HG02884 (cell line): ENCODE data around the gene SERPING1.

Experiments
- ATAC-seq: cut with Tn5 transposase; IDR thresholded peaks from one replicate; pipeline ENCODE4 v1.9.1; 2021; ENCODE audit warnings: mild to moderate bottlenecking, moderate library complexity; ENCODE audit not compliant: unreplicated experiment

Gene SERPING1

GRCh38 chr11:57597461-57597915 lies at the start of gene SERPING1:
TSS of gene SERPING1 (plus strand) at chr11:57597685. CDS start at chr11:57598271, 586 bp downstream.
- ATAC-seq: no peak

GRCh38 chr11:57547854-57548377 lies 49.6 kb upstream of the SERPING1 start:
- ATAC-seq: peak; percentile 80

- ATAC-seq: no peak
Observed at GRCh38 chr11:57549983-57550382, 47.5 kb upstream of the SERPING1 start.

GRCh38 chr11:57551941-57552340 lies 45.5 kb upstream of the SERPING1 start:
- ATAC-seq: no peak

GRCh38 chr11:57552479-57552878 lies 45.0 kb upstream of the SERPING1 start:
- no peak for ATAC-seq

- no peak for ATAC-seq
Observed at GRCh38 chr11:57555393-57555792, 42.1 kb upstream of the SERPING1 start.

- no peak for ATAC-seq
Observed at GRCh38 chr11:57556041-57556440, 41.4 kb upstream of the SERPING1 start.

- no peak for ATAC-seq
Observed at GRCh38 chr11:57560146-57560545, 37.3 kb upstream of the SERPING1 start.

GRCh38 chr11:57562596-57562995 lies 34.9 kb upstream of the SERPING1 start:
- ATAC-seq: no peak

GRCh38 chr11:57566005-57566904 lies 31.2 kb upstream of the SERPING1 start:
- peak; percentile 63 for ATAC-seq

- no peak for ATAC-seq
Observed at GRCh38 chr11:57566905-57567514, 30.5 kb upstream of the SERPING1 start.

GRCh38 chr11:57567515-57568329 lies 29.8 kb upstream of the SERPING1 start, which contains the start of gene UBE2L6:
TSS of gene UBE2L6 (minus strand) at chr11:57567672. CDS start at chr11:57567611, 61 bp downstream.
- ATAC-seq: peak; percentile 33

- peak; percentile 70 for ATAC-seq
Observed at GRCh38 chr11:57568330-57568766, 29.1 kb upstream of the SERPING1 start.

- no peak for ATAC-seq
Observed at GRCh38 chr11:57571606-57572005, 25.9 kb upstream of the SERPING1 start.

GRCh38 chr11:57574061-57574460 lies 23.4 kb upstream of the SERPING1 start:
- ATAC-seq: no peak

GRCh38 chr11:57584341-57584740 lies 13.1 kb upstream of the SERPING1 start:
- ATAC-seq: no peak

GRCh38 chr11:57585301-57585700 lies 12.2 kb upstream of the SERPING1 start:
- ATAC-seq: no peak

- no peak for ATAC-seq
Observed at GRCh38 chr11:57586711-57587245, 10.7 kb upstream of the SERPING1 start.

GRCh38 chr11:57588046-57588710 lies 9.3 kb upstream of the SERPING1 start:
- ATAC-seq: no peak
